DMS 273 (cell line): ENCODE data around the gene SCN1B.
"Not testable (repeated sequence)": the region's sequence is repeated elsewhere in the genome, so short reads cannot be mapped to it uniquely, and the experiment has no call there.

Experiments
- DNase-seq: peaks from one replicate; lab custom pipeline; 2025; ENCODE audit not compliant: unreplicated experiment; lab: John Stamatoyannopoulos, UW

The SCN1B gene

GRCh38 chr19:35030257-35031071 lies at the start of gene SCN1B:
Gene SCN1B (plus strand): TSS chr19:35030470. CDS start chr19:35030821, 351 bp downstream.
- DNase-seq, result peak; percentile 90

- DNase-seq, result no peak
Observed at GRCh38 chr19:34982275-34982674, 48.0 kb upstream of the SCN1B start.

GRCh38 chr19:34983786-34984185 lies 46.5 kb upstream of the SCN1B start:
- no peak for DNase-seq

GRCh38 chr19:34984287-34984686 lies 46.0 kb upstream of the SCN1B start:
- no peak for DNase-seq

GRCh38 chr19:34985249-34986022 lies 44.8 kb upstream of the SCN1B start:
- DNase-seq, result peak; percentile 61

- no peak for DNase-seq
Observed at GRCh38 chr19:34988119-34988518, 42.2 kb upstream of the SCN1B start.

GRCh38 chr19:34989298-34989697 lies 41.0 kb upstream of the SCN1B start:
- DNase-seq, result no peak

- DNase-seq, result no peak
Observed at GRCh38 chr19:34990578-34991192, 39.6 kb upstream of the SCN1B start.

- DNase-seq, result no peak
Observed at GRCh38 chr19:34991542-34992333, 38.5 kb upstream of the SCN1B start.

- DNase-seq, result not testable (repeated sequence)
Observed at GRCh38 chr19:34992582-34992981, 37.7 kb upstream of the SCN1B start.

- no peak for DNase-seq
Observed at GRCh38 chr19:34994286-34994642, 36.0 kb upstream of the SCN1B start.

- peak; percentile 17 for DNase-seq
Observed at GRCh38 chr19:34994643-34995541, 35.4 kb upstream of the SCN1B start.

- DNase-seq, result no peak
Observed at GRCh38 chr19:34995551-34995950, 34.7 kb upstream of the SCN1B start.

- no peak for DNase-seq
Observed at GRCh38 chr19:34997071-34997617, 33.1 kb upstream of the SCN1B start.

- DNase-seq, result not testable (repeated sequence)
Observed at GRCh38 chr19:34998224-34998623, 32.0 kb upstream of the SCN1B start.

GRCh38 chr19:34998777-34999497 lies 31.3 kb upstream of the SCN1B start:
- no peak for DNase-seq

- DNase-seq, result peak; percentile 94
Observed at GRCh38 chr19:34999498-35000337, 30.6 kb upstream of the SCN1B start, which contains the start of gene GRAMD1A. Gene GRAMD1A (plus strand): TSS chr19:35000323. CDS start chr19:35000479, 156 bp downstream.

- no peak for DNase-seq
Observed at GRCh38 chr19:35000338-35000646, 30.0 kb upstream of the SCN1B start.
